Transverse colon (tissue), 3 donors: ENCODE data around the gene TSR2.

Source experiments
- POLR2A ChIP-seq: fragments of 450-650 bp; IDR thresholded peaks from one replicate; pipeline ENCODE4 v1.6.1; 2016; ENCODE audit warnings: antibody characterized with exemption, mild to moderate bottlenecking, moderate library complexity
- TF ChIP-seq, protein P1 (sequence below), 5 experiments: fragments of 200-600 bp in 3 of 5; fragments of 450-650 bp in 2 of 5; sonication (generic) in 3 of 5; IDR thresholded peaks; 1 replicate in 2 of 5; 2 replicates in 3 of 5; pipeline ENCODE4 v1.5.1; 2016 to 2017; ENCODE audit warnings: antibody characterized with exemption in 5 of 5, inconsistent platforms in 3 of 5, mild to moderate bottlenecking in 2 of 5, moderate library complexity in 1 of 5

DNA sequence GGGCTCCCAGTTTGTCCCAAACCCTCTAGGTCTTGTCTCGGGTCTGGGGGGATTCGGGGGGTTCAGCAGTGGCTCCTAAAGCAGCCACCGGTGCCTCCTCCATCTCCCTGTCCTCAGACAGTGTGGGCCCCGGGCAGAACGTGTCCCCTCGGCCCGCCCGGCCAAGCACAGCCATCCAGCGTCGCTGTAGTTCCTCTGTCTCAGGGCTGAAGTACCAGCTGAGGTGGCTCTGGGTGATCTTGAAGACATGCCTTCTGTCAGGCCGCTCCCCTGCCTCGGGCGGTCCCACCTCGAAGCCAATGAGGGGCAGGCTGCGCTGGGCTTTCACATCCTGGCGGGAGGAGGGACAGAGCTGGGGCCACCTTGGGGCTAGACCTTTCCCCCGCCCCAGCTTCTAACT, 5.9 kb downstream of the TSR2 start:
- TF ChIP-seq, protein P1, sequence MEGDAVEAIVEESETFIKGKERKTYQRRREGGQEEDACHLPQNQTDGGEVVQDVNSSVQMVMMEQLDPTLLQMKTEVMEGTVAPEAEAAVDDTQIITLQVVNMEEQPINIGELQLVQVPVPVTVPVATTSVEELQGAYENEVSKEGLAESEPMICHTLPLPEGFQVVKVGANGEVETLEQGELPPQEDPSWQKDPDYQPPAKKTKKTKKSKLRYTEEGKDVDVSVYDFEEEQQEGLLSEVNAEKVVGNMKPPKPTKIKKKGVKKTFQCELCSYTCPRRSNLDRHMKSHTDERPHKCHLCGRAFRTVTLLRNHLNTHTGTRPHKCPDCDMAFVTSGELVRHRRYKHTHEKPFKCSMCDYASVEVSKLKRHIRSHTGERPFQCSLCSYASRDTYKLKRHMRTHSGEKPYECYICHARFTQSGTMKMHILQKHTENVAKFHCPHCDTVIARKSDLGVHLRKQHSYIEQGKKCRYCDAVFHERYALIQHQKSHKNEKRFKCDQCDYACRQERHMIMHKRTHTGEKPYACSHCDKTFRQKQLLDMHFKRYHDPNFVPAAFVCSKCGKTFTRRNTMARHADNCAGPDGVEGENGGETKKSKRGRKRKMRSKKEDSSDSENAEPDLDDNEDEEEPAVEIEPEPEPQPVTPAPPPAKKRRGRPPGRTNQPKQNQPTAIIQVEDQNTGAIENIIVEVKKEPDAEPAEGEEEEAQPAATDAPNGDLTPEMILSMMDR (IDR thresholded peaks at IDR 0.05): no peak
- TF ChIP-seq POLR2A: no peak
